Measurements from ENCODE around the gene FANCC.
"Not testable (repeated sequence)": the region's sequence is repeated elsewhere in the genome, so short reads cannot be mapped to it uniquely, and the experiment has no call there.

FANCC gene

DNA sequence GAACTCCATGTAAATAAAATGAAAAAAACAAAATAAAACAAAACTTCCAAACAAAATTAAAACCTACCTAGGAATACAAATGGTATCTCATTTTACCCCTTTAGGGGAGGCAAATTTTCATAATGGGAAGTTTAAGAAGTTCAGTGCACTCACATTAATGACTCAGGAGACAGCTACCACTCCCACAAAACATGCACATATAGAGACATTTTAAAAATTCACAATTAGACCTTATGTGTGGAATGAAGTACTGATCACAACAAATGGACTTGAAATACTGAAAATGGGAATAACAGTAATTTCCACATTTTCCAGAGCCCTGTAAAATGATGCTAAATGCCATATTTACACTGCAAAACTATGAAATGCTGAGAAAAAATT lies 91.8 kb downstream of the FANCC start:
- Histone ChIP-seq H3K27me3 (ENCODE audit: insufficient read depth, low read depth, severe bottlenecking) (no peaks in the 10 kb centered on the region), H3K9me3 (ENCODE audit: severe bottlenecking) (no peaks in the 10 kb centered on the region), H3K36me3 (no peaks in the 10 kb centered on the region; the same call in none of the 2 replicates), H3K27ac (no peak overlapping the region), H3K4me3 (ENCODE audit: low read depth, low read length) (no peak overlapping the region)
- DNase-seq: no peak
- TF ChIP-seq, protein P1, sequence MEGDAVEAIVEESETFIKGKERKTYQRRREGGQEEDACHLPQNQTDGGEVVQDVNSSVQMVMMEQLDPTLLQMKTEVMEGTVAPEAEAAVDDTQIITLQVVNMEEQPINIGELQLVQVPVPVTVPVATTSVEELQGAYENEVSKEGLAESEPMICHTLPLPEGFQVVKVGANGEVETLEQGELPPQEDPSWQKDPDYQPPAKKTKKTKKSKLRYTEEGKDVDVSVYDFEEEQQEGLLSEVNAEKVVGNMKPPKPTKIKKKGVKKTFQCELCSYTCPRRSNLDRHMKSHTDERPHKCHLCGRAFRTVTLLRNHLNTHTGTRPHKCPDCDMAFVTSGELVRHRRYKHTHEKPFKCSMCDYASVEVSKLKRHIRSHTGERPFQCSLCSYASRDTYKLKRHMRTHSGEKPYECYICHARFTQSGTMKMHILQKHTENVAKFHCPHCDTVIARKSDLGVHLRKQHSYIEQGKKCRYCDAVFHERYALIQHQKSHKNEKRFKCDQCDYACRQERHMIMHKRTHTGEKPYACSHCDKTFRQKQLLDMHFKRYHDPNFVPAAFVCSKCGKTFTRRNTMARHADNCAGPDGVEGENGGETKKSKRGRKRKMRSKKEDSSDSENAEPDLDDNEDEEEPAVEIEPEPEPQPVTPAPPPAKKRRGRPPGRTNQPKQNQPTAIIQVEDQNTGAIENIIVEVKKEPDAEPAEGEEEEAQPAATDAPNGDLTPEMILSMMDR (IDR thresholded peaks at IDR 0.05; ENCODE audit: low read depth, low read length): no peak

DNA sequence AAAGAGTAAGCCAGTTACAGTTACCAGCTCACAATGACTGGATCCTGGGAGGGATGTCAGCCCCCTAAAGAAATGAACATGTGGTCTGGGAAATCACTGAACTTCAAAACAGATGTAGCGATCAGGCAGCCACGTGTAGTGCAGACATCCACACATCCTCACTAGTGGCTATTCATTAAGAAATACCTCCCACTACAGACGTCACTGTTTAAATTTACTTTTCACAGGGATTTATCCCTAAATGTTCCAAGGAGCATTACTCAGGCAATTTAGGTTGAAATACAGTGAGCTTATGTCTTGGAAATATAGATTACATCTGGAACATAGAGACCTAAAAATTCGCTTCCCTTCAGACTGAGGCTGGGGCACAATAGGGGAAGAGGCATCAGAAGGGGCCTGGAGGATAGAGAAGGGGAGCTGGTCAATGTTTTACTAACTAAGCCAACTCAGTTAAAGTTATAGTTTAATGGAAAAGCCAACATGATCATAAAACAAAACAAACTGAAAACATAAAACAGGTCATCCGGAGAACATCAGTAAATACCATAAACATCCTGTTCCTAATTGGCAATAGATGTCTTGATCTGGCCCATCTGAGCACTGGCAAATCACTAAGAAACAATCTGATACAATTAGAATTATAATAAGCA lies 92.3 kb downstream of the FANCC start:
- Histone ChIP-seq H3K9me3 (ENCODE audit: severe bottlenecking) (no peaks in the 10 kb centered on the region), H3K4me3 (ENCODE audit: low read depth, low read length) (no peak overlapping the region), H3K27ac (no peak overlapping the region), H3K27me3 (ENCODE audit: insufficient read depth, low read depth, severe bottlenecking) (no peaks in the 10 kb centered on the region), H3K36me3 (no peaks in the 10 kb centered on the region; the same call in 1 of the 2 replicates)
- DNase-seq: no peak
- TF ChIP-seq, protein P1 (IDR thresholded peaks at IDR 0.05; ENCODE audit: low read depth, low read length): no peak

DNA sequence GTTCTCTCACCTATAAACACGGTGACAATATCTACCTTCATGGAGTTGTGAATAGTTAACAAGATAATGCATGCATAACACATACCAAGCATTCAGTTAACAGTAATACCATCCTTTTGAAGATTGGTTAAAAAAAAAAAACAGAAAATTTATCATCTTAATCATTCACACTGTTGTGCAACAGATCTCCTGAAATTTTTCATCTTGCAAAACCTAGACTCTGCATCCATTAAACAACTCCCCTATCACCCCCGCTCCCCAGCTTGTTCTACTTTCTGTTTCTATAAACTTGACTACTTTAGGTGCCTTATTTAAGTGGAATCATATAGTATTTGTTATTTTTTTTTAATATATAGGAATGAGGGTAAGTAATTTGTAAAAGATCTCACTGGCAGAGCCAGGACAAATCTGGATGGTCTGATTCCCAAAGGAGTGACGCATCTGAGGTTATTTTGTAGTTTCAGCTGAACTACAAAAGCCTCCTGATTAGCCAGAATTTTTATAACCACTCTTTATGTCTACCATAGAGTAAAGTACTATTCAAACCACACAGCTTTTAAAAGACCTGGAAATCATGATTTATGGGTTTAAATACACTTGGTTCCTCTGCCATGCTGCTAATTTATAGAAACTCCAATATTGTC lies 93.0 kb downstream of the FANCC start:
- Histone ChIP-seq H3K9me3 (ENCODE audit: severe bottlenecking) (no peaks in the 10 kb centered on the region), H3K27ac (no peak overlapping the region), H3K4me3 (ENCODE audit: low read depth, low read length) (no peak overlapping the region), H3K27me3 (ENCODE audit: insufficient read depth, low read depth, severe bottlenecking) (no peaks in the 10 kb centered on the region), H3K36me3 (no peaks in the 10 kb centered on the region)
- DNase-seq: no peak
- TF ChIP-seq, protein P1 (IDR thresholded peaks at IDR 0.05; ENCODE audit: low read depth, low read length): no peak

DNA sequence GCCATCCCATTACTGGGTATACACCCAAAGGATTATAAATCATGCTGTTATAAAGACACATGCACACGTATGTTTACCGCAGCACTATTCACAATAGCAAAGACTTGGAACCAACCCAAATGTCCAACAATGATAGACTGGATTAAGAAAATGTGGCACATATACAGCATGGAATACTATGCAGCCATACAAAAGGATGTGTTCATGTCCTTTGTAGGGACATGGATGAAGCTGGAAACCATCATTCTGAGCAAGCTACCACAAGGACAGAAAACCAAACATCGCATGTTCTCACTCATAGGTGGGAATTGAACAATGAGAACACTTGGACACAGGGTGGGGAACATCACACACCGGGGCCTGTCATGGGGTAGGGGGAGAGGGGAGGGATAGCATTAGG lies 97.2 kb downstream of the FANCC start:
- not testable (repeated sequence) for H3K27me3 ChIP-seq (ENCODE audit: insufficient read depth, low read depth, severe bottlenecking); H3K36me3 ChIP-seq; H3K9me3 ChIP-seq (ENCODE audit: severe bottlenecking); DNase-seq; H3K27ac ChIP-seq; H3K4me3 ChIP-seq (ENCODE audit: low read depth, low read length)

DNA sequence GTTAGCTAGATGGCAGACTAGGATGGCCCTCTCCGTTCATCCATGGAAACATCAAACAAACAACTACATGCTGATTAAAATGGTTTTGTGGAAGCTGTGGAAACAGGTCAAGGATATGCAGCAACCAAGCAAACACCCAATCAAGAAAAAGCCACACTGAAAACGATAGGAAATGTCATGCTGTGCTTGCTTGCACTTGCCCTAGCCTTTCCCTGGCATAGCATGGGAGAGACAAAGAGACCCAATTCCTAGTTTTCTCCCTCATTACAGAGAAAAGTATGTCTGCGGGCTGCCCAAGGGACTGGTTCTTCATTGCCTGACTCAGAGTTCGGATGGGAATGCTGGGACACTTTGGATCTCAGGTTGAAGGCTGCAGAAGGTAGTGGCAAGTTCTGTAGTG lies 98.7 kb downstream of the FANCC start:
- TF ChIP-seq, protein P1 (IDR thresholded peaks at IDR 0.05; ENCODE audit: low read depth, low read length): no peak

DNA sequence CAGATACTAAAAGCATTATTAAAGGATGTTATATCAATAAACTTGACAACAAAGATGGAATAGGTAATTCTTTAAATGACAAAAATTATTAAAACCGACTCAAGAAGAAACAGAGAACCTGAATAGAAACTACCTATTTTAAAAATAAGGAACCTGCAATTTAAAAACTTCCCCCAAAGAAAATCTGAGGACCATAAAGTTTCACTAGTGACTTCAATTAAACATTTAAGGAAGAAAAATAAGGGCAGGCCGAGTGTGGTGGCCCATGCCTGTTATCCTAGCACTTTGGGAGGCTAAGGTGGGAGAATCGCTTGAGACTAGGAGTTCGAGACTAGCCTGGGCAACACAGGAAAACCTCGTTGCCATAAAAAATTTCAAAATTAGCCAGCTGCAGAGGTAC lies 99.6 kb downstream of the FANCC start:
- TF ChIP-seq, protein P1 (IDR thresholded peaks at IDR 0.05; ENCODE audit: low read depth, low read length): no peak
- DNase-seq: no peak
- Histone ChIP-seq H3K4me3 (ENCODE audit: low read depth, low read length) (no peak overlapping the region), H3K27ac (no peak overlapping the region), H3K36me3 (no peaks in the 10 kb centered on the region), H3K27me3 (ENCODE audit: insufficient read depth, low read depth, severe bottlenecking) (no peaks in the 10 kb centered on the region), H3K9me3 (ENCODE audit: severe bottlenecking) (no peaks in the 10 kb centered on the region)

More for the DNA sequence above, 98.7 kb downstream of the FANCC start:
- Histone ChIP-seq H3K27ac (no peak overlapping the region), H3K4me3 (ENCODE audit: low read depth, low read length) (no peak overlapping the region), H3K9me3 (ENCODE audit: severe bottlenecking) (no peaks in the 10 kb centered on the region), H3K36me3 (no peaks in the 10 kb centered on the region), H3K27me3 (ENCODE audit: insufficient read depth, low read depth, severe bottlenecking) (no peaks in the 10 kb centered on the region)
- DNase-seq: no peak

Measured in WERI-Rb-1 (cell line).